ENCODE measurements around the gene RPSA.

The RPSA gene

GRCh38 chr3:39460677-39461076 lies 54.2 kb downstream of the RPSA start:
- no peak for DNase-seq

All from NCI-H82 (cell line).